HepG2 (cell line): ENCODE measurements around the gene AJUBA.

Experiments
- HDAC6 ChIP-seq: fragments of 200-600 bp; sonication (generic); IDR thresholded peaks from 2 replicates; pipeline ENCODE4 v1.7.0; 2017; ENCODE audit warnings: mild to moderate bottlenecking, antibody characterized with exemption, low read length, low read depth
- HNRNPH1 ChIP-seq: fragments of 200-400 bp; formaldehyde crosslinking; optimal IDR thresholded peaks from 2 replicates; pipeline ENCODE3; 2017; ENCODE audit warnings: mild to moderate bottlenecking, low read depth, low read length
- HOXA7 ChIP-seq: sonication (generic); formaldehyde crosslinking; IDR thresholded peaks from 2 replicates; pipeline ENCODE4 v1.8.1; 2022; ENCODE audit warnings: mild to moderate bottlenecking, missing genetic modification reagents, moderate library complexity
- PAWR ChIP-seq: sonication (generic); formaldehyde crosslinking; IDR thresholded peaks from 2 replicates; pipeline ENCODE4 v1.4.0; 2020; ENCODE audit warnings: missing genetic modification reagents, mild to moderate bottlenecking, borderline replicate concordance
- SETDB1 ChIP-seq: sonication (generic); formaldehyde crosslinking; IDR thresholded peaks from 2 replicates; pipeline ENCODE4 v1.5.1; 2020; ENCODE audit warnings: missing genetic modification reagents, mild to moderate bottlenecking, borderline replicate concordance
- ZNF138 ChIP-seq: sonication (generic); formaldehyde crosslinking; IDR thresholded peaks from 2 replicates; pipeline ENCODE4 v1.5.0; 2020; ENCODE audit warnings: mild to moderate bottlenecking, low read depth, missing genetic modification reagents
- ZNF274 ChIP-seq: sonication (generic); formaldehyde crosslinking; IDR thresholded peaks from 2 replicates; pipeline ENCODE4 v1.5.1; 2020; ENCODE audit warnings: mild to moderate bottlenecking, missing genetic modification reagents
- ZNF431 ChIP-seq: sonication (generic); formaldehyde crosslinking; IDR thresholded peaks from 2 replicates; pipeline ENCODE4 v1.9.0; 2022; ENCODE audit warnings: missing genetic modification reagents, low read depth, mild to moderate bottlenecking, borderline replicate concordance

GRCh38 chr14:22935156-22935555 is 47.2 kb downstream of the AJUBA start:
- TF ChIP-seq ZNF431 (CRISPR knock-in tag) (no peak), HOXA7 (no peak), PAWR (CRISPR knock-in tag) (no peak), ZNF138 (CRISPR knock-in tag) (no peak), HDAC6 (no peak), SETDB1 (no peak), HNRNPH1 (no peak), ZNF274 (CRISPR knock-in tag) (no peak)
